ENCODE results near the gene MMEL1.

DNA sequence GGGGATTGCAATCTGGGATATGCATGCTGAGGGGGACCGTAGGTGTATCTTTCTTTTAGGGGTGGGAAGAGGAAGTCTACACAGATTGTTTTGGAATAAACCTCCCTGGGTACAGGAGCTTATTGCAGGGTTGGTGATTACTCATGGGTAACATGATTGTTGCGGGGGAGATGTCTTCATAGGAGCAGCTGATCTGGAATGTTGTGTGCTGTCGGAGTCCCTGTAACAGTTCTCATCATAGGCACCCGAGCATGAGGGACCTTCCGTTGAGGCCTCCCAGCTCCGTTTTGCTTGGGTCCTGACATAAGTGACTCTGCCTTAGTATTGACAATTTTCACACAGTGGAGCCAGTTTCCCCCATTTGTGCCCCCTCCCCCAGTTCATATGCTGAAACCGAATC lies 50.4 kb downstream of the MMEL1 start:
- TF ChIP-seq, protein P1, sequence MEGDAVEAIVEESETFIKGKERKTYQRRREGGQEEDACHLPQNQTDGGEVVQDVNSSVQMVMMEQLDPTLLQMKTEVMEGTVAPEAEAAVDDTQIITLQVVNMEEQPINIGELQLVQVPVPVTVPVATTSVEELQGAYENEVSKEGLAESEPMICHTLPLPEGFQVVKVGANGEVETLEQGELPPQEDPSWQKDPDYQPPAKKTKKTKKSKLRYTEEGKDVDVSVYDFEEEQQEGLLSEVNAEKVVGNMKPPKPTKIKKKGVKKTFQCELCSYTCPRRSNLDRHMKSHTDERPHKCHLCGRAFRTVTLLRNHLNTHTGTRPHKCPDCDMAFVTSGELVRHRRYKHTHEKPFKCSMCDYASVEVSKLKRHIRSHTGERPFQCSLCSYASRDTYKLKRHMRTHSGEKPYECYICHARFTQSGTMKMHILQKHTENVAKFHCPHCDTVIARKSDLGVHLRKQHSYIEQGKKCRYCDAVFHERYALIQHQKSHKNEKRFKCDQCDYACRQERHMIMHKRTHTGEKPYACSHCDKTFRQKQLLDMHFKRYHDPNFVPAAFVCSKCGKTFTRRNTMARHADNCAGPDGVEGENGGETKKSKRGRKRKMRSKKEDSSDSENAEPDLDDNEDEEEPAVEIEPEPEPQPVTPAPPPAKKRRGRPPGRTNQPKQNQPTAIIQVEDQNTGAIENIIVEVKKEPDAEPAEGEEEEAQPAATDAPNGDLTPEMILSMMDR (CRISPR knock-in tag; IDR thresholded peaks at IDR 0.05) = no peak
- TF ChIP-seq EP300 (IDR thresholded peaks at IDR 0.05; ENCODE audit: low read depth in 2 of 2, low read length in 2 of 2) = no peak
- TF ChIP-seq EP300 (CRISPR knock-in tag; IDR thresholded peaks at IDR 0.05; ENCODE audit: borderline replicate concordance) = no peak
- TF ChIP-seq ZFP36 (IDR thresholded peaks at IDR 0.05; ENCODE audit: borderline replicate concordance, low read depth, low read length, partially characterized antibody) = no peak
- TF ChIP-seq PRPF4 (IDR thresholded peaks at IDR 0.05; ENCODE audit: low read depth, low read length, poor library complexity, severe bottlenecking) = no peak
- TF ChIP-seq ZFP37 (CRISPR knock-in tag; IDR thresholded peaks at IDR 0.05; ENCODE audit: borderline replicate concordance) = no peak
- no peak for TF ChIP-seq KDM3A (CRISPR knock-in tag; IDR thresholded peaks at IDR 0.05; ENCODE audit: low read depth)
- TF ChIP-seq, protein P2, sequence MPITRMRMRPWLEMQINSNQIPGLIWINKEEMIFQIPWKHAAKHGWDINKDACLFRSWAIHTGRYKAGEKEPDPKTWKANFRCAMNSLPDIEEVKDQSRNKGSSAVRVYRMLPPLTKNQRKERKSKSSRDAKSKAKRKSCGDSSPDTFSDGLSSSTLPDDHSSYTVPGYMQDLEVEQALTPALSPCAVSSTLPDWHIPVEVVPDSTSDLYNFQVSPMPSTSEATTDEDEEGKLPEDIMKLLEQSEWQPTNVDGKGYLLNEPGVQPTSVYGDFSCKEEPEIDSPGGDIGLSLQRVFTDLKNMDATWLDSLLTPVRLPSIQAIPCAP (CRISPR knock-in tag; IDR thresholded peaks at IDR 0.05; ENCODE audit: low read depth) = no peak
- TF ChIP-seq MXI1 (IDR thresholded peaks at IDR 0.05; ENCODE audit: borderline replicate concordance, low read depth, low read length) = no peak
- no peak for TF ChIP-seq ZBTB21 (CRISPR knock-in tag; IDR thresholded peaks at IDR 0.05)
- no peak for TF ChIP-seq RBFOX2 (IDR thresholded peaks at IDR 0.05; ENCODE audit: low read depth, low read length)
- TF ChIP-seq SRSF9 (IDR thresholded peaks at IDR 0.05; ENCODE audit: borderline replicate concordance, insufficient read depth, low read depth, low read length, poor library complexity, severe bottlenecking) = no peak
- TF ChIP-seq TCF7L2 (IDR thresholded peaks at IDR 0.05; ENCODE audit: low read depth, low read length) = no peak
- TF ChIP-seq, protein P3, sequence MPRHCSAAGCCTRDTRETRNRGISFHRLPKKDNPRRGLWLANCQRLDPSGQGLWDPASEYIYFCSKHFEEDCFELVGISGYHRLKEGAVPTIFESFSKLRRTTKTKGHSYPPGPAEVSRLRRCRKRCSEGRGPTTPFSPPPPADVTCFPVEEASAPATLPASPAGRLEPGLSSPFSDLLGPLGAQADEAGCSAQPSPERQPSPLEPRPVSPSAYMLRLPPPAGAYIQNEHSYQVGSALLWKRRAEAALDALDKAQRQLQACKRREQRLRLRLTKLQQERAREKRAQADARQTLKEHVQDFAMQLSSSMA (CRISPR knock-in tag; IDR thresholded peaks at IDR 0.05) = no peak
- no peak for TF ChIP-seq ZNF367 (CRISPR knock-in tag; IDR thresholded peaks at IDR 0.05; ENCODE audit: borderline replicate concordance)

All from HepG2 (cell line).